PC-9 (cell line): Measurements from ENCODE around the gene FOXB2.

ENCODE experiments used
- EZH2 ChIP-seq: fragments of 200-600 bp; sonication (generic); IDR thresholded peaks from 2 replicates; pipeline ENCODE4 v1.8.0; 2017; ENCODE audit warnings: antibody characterized with exemption, low read depth
- TF ChIP-seq, protein P1 (sequence below): fragments of 200-600 bp; sonication (generic); conservative IDR thresholded peaks from 2 replicates; pipeline ENCODE4 v1.6.1; 2017; ENCODE audit warnings: mixed run types, antibody characterized with exemption, mild to moderate bottlenecking, moderate library complexity

GRCh38 chr9:77019236-77019925, at the start of gene FOXB2:
- TF ChIP-seq, protein P1, sequence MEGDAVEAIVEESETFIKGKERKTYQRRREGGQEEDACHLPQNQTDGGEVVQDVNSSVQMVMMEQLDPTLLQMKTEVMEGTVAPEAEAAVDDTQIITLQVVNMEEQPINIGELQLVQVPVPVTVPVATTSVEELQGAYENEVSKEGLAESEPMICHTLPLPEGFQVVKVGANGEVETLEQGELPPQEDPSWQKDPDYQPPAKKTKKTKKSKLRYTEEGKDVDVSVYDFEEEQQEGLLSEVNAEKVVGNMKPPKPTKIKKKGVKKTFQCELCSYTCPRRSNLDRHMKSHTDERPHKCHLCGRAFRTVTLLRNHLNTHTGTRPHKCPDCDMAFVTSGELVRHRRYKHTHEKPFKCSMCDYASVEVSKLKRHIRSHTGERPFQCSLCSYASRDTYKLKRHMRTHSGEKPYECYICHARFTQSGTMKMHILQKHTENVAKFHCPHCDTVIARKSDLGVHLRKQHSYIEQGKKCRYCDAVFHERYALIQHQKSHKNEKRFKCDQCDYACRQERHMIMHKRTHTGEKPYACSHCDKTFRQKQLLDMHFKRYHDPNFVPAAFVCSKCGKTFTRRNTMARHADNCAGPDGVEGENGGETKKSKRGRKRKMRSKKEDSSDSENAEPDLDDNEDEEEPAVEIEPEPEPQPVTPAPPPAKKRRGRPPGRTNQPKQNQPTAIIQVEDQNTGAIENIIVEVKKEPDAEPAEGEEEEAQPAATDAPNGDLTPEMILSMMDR: no peak
- TF ChIP-seq EZH2: no peak
